SK-N-SH (cell line): ENCODE measurements around the gene TMEM120B.

Experiments
- CTCF ChIP-seq: fragments of 200-600 bp; sonication (generic); IDR thresholded peaks from 2 replicates; pipeline ENCODE4 v1.6.1; 2017; ENCODE audit warnings: antibody characterized with exemption, mild to moderate bottlenecking, moderate library complexity
- EZH2phosphoT487 ChIP-seq: fragments of 200-600 bp; sonication (generic); IDR thresholded peaks from 2 replicates; pipeline ENCODE4 v1.6.1; 2017; ENCODE audit warnings: low read depth, mixed run types, mild to moderate bottlenecking, antibody characterized with exemption, moderate library complexity, borderline replicate concordance
- NFIC ChIP-seq: IDR thresholded peaks from 2 replicates; pipeline ENCODE4 v1.4.0; 2012; ENCODE audit warnings: borderline replicate concordance

DNA sequence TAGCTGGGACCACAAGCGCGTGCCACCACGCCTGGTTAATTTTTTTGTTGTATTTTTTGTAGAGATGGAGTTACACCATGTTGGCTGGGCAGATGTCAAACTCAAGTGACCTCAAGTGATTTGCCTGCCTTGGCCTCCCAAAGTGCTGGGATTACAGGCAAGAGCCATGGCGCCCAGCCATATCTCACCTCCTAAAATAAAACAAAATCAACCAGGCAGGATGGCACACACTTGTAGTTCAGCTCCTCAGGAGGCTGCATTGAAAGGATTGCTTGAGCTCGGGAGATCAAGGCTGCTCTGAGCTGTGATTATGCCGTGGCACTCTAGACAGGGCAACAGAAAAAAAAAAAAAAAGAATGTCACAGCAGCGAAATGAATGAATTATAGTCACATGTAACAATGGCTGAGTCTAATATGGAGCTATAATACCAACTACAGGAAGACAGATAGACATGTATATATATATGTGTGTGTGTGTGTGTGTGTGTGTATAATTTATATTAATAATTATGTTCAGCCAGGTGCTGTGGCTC is 19.3 kb upstream of the TMEM120B start:
- TF ChIP-seq NFIC, result no peak
- no peak for TF ChIP-seq EZH2phosphoT487
- no peak for TF ChIP-seq CTCF
